Fibroblast of skin of left quadriceps (primary cell): Measurements from ENCODE around the gene NDUFS3.

Experiments
- DNase-seq, 2 experiments: peaks; one replicate each; pipeline ENCODE4 v3.0.0-alpha.2; 2013; ENCODE audit warnings: low read depth in 2 of 2

The NDUFS3 gene

DNA sequence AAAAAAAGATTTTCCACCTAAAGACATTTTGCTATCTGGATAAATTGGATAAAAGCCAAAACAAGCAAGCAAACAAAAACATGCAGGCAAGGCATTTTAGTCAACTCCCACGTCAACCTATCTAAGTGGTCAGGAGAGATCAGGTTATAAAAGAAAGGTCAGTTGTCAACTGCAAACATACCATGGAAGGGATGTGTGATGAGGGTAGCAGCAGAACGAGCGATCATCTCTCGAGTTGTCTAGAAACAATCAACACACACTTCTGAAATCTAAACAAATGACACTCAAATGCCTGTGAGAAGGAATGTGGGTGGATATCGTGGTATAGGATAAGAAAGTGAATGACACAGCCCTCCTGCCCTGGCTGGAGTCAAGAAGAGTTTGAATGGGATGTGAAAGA is 52.6 kb downstream of the NDUFS3 start:
- no peak for DNase-seq
